ENCODE results near the gene R3HDML.
"Not testable (repeated sequence)": the region's sequence is repeated elsewhere in the genome, so short reads cannot be mapped to it uniquely, and the experiment has no call there.

R3HDML gene

GRCh38 chr20:44336725-44337380, at the start of gene R3HDML:
Gene R3HDML, plus strand, starts transcription at chr20:44337043. Its CDS starts 115 bp downstream, at chr20:44337158.
- no peak for DNase-seq (ENCODE audit: extremely low read depth, low read depth)
- no peak for TF ChIP-seq CTCF (IDR thresholded peaks at IDR 0.05; ENCODE audit: low read depth, low read length)

- no peak for TF ChIP-seq CTCF (IDR thresholded peaks at IDR 0.05; ENCODE audit: low read depth, low read length)
- no peak for DNase-seq (ENCODE audit: extremely low read depth, low read depth)
Measured at GRCh38 chr20:44287272-44288097, 49.4 kb upstream of the R3HDML start.

- no peak for TF ChIP-seq CTCF (IDR thresholded peaks at IDR 0.05; ENCODE audit: low read depth, low read length)
- no peak for DNase-seq (ENCODE audit: extremely low read depth, low read depth)
Measured at GRCh38 chr20:44288252-44288651, 48.6 kb upstream of the R3HDML start.

- no peak for TF ChIP-seq CTCF (IDR thresholded peaks at IDR 0.05; ENCODE audit: low read depth, low read length)
- DNase-seq (ENCODE audit: extremely low read depth, low read depth) = no peak
Measured at GRCh38 chr20:44291754-44292153, 45.1 kb upstream of the R3HDML start.

GRCh38 chr20:44296011-44296410, 40.8 kb upstream of the R3HDML start:
- TF ChIP-seq CTCF (IDR thresholded peaks at IDR 0.05; ENCODE audit: low read depth, low read length) = no peak
- no peak for DNase-seq (ENCODE audit: extremely low read depth, low read depth)

- no peak for TF ChIP-seq CTCF (IDR thresholded peaks at IDR 0.05; ENCODE audit: low read depth, low read length)
- no peak for DNase-seq (ENCODE audit: extremely low read depth, low read depth)
Measured at GRCh38 chr20:44297721-44298120, 39.1 kb upstream of the R3HDML start.

GRCh38 chr20:44299011-44299535, 37.8 kb upstream of the R3HDML start:
- not testable (repeated sequence) for DNase-seq (ENCODE audit: extremely low read depth, low read depth)

Data from AG09319 (cell line).